Activated B cell treated with CpG ODN at 0.5 μM for 24 hours (primary cell): Measurements from ENCODE around the gene WNT1. TPM values are rescaled to one million over a fixed set of nuclear protein-coding genes. Genes with fewer than 3 reads are reported as not detected.

Source experiments
- ATAC-seq: fragments of 200-7000 bp; cut with Tn5 transposase; one replicate; pipeline ENCODE4 v1.10.0; 2021; ENCODE audit warnings: low read depth, mild to moderate bottlenecking, moderate library complexity
- CTCF ChIA-PET: fragments of 350-600 bp; sonication (Branson Sonifier 250); formaldehyde crosslinking; loops from one replicate; lab custom pipeline; 2021; ENCODE audit warnings: antibody characterized with exemption; lab: Charles Lee
- POLR2A ChIA-PET: fragments of 350-600 bp; sonication (Branson Sonifier 250); formaldehyde crosslinking; loops from one replicate; lab custom pipeline; 2021; ENCODE audit warnings: antibody characterized with exemption; lab: Charles Lee
- DNase-seq: peaks from one replicate; pipeline ENCODE4 v3.0.0; 2022
- H3K27ac Mint-ChIP-seq: one replicate; pipeline ENCODE4 v1.8.0; 2020; ENCODE audit warnings: mixed read lengths
- H3K27me3 Mint-ChIP-seq: one replicate; pipeline ENCODE4 v1.8.0; 2021; ENCODE audit warnings: mixed read lengths
- H3K36me3 Mint-ChIP-seq: one replicate; pipeline ENCODE4 v1.8.0; 2021; ENCODE audit warnings: low read depth, mixed read lengths
- H3K4me1 Mint-ChIP-seq: one replicate; pipeline ENCODE4 v1.8.0; 2021; ENCODE audit warnings: mixed read lengths
- H3K4me3 Mint-ChIP-seq: one replicate; pipeline ENCODE4 v1.8.0; 2020; ENCODE audit warnings: mild to moderate bottlenecking, mixed read lengths
- H3K9me3 Mint-ChIP-seq: one replicate; pipeline ENCODE4 v1.8.0; 2020; ENCODE audit warnings: mixed read lengths
- CTCF ChIP-seq: fragments of 200-600 bp; IDR thresholded peaks from one replicate; pipeline ENCODE4 v1.8.0; 2022; ENCODE audit warnings: antibody characterized with exemption, mild to moderate bottlenecking
- intact Hi-C: fragments of 100-400 bp; cut with micrococcal nuclease; formaldehyde crosslinking; loops from one replicate; pipeline ENCODE4 v1.15.1; 2024
- total RNA-seq: library from RNA; stranded (reverse); gene quantifications from 2 replicates; pipeline ENCODE4 v1.2.3, GENCODE V29; 2022

Gene WNT1
- total RNA-seq, 1 donor from 2014 or later: not detected

GRCh38 chr12:48957141-48958048 is 20.7 kb upstream of the WNT1 start, which contains the start of gene ARF3:
Gene ARF3, minus strand, starts transcription at chr12:48957487. Its CDS starts 16,392 bp downstream, at chr12:48941095.
- H3K27me3 Mint-ChIP-seq: peaks cover 8% of the 10 kb centered on the region
- H3K36me3 Mint-ChIP-seq: peaks cover 24% of the 10 kb centered on the region
- no peaks in the 10 kb centered on the region for H3K9me3 Mint-ChIP-seq
- H3K4me1 Mint-ChIP-seq: peaks cover 41% of the 10 kb centered on the region
- peak within 1 kb of the TSS; percentile 99 for H3K4me3 Mint-ChIP-seq
- TF ChIP-seq CTCF: no peak
- peak within 1 kb of the TSS; percentile 91 for H3K27ac Mint-ChIP-seq
- DNase-seq: peak; percentile 88
- CTCF ChIA-PET: interaction anchor here (0.8 to 2.8 kb wide), 10 partner anchors 12 to 104 kb away, joined by 3 to 13 read pairs (median 4); partner anchors contain the start of gene WNT1
- POLR2A ChIA-PET: interaction anchor here (0.6 to 3.7 kb wide), 17 partner anchors 10 to 1154 kb away, joined by 3 to 31 read pairs (median 4); partner anchors contain the start of genes DDX23, FKBP11, WNT1 and WNT10B
- intact Hi-C loops: loop anchor here (1.0 to 10.0 kb wide), 7 partner anchors 12 to 243 kb away; partner anchors contain the start of genes CCNT1, PRKAG1, RND1 and WNT1
- ATAC-seq: peak; percentile 95

DNA sequence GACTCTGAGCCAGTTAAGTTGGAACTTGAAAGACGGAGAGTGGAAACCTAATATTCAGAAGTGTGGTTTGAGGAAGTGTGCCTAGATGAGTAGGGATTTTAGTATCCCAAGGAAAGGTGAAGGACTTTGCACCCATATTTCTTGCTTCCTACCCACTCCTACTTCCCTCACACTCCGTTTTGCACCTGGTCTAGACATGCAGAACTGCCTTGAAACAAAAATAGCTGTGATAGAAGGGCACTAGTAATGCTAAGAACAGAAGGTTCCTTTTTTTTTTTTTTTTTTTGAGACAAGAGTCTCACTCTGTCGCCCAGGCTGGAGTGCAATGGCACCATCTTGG is 20.1 kb upstream of the WNT1 start:
- Mint-ChIP-seq H3K27ac (peak overlapping the region; percentile 91), H3K36me3 (peaks cover 18% of the 10 kb centered on the region), H3K27me3 (peaks cover 8% of the 10 kb centered on the region), H3K4me3 (peak overlapping the region; percentile 99), H3K9me3 (no peaks in the 10 kb centered on the region), H3K4me1 (peaks cover 41% of the 10 kb centered on the region)
- ATAC-seq: no peak
- intact Hi-C loops: loop anchor here (10.0 kb wide), 1 partner anchor 243 kb away; the partner anchor contains the start of gene CCNT1
- no peak for TF ChIP-seq CTCF
- no peak for DNase-seq
- CTCF ChIA-PET: interaction anchor here (0.8 to 2.8 kb wide), 6 partner anchors 11 to 62 kb away, joined by 3 to 13 read pairs (median 10); partner anchors contain the start of gene WNT1
- POLR2A ChIA-PET: interaction anchor here (0.8 to 3.7 kb wide), 12 partner anchors 9 to 173 kb away, joined by 3 to 31 read pairs (median 6); partner anchors contain the start of genes DDX23, FKBP11, WNT1 and WNT10B

- H3K36me3 Mint-ChIP-seq: peaks cover 12% of the 10 kb centered on the region
- intact Hi-C loops: no loop called here
- CTCF ChIA-PET: no interaction called here
Observed at GRCh38 chr12:48960834-48961233, 17.3 kb upstream of the WNT1 start.

GRCh38 chr12:48961331-48961730 is 16.8 kb upstream of the WNT1 start:
- peaks cover 10% of the 10 kb centered on the region for H3K36me3 Mint-ChIP-seq
- H3K27ac Mint-ChIP-seq: no peak overlapping the region
- peaks cover 20% of the 10 kb centered on the region for H3K4me1 Mint-ChIP-seq
- H3K9me3 Mint-ChIP-seq: no peaks in the 10 kb centered on the region
- no peak for TF ChIP-seq CTCF
- H3K27me3 Mint-ChIP-seq: peaks cover 8% of the 10 kb centered on the region
- no peak overlapping the region for H3K4me3 Mint-ChIP-seq
- DNase-seq: no peak
- POLR2A ChIA-PET: interaction anchor here (1.5 kb wide), 1 partner anchor 17 kb away, joined by 4 read pairs; the partner anchor contains the start of gene WNT1
- no peak for ATAC-seq
- intact Hi-C loops: no loop called here
- CTCF ChIA-PET: no interaction called here

More at GRCh38 chr12:48960834-48961233, 17.3 kb upstream of the WNT1 start:
- Mint-ChIP-seq H3K4me3 (no peak overlapping the region), H3K9me3 (no peaks in the 10 kb centered on the region), H3K27me3 (peaks cover 8% of the 10 kb centered on the region), H3K4me1 (peaks cover 25% of the 10 kb centered on the region), H3K27ac (no peak overlapping the region)
- ATAC-seq (no peak), DNase-seq (no peak)
- POLR2A ChIA-PET: interaction anchor here (1.5 kb wide), 1 partner anchor 17 kb away, joined by 4 read pairs; the partner anchor contains the start of gene WNT1
- TF ChIP-seq CTCF: no peak
